ENCODE measurements around the gene PPFIA2.

- TF ChIP-seq POLR2AphosphoS5 (IDR thresholded peaks at IDR 0.05; ENCODE audit: borderline replicate concordance, low read depth, low read length) (no peak), EZH2 (IDR thresholded peaks at IDR 0.05) (no peak)
Measured at GRCh38 chr12:81389550-81390099, 369.5 kb downstream of the PPFIA2 start.
